GM19468 (cell line): ENCODE results near the gene PTGDR2.

Experiments used
- ATAC-seq: cut with Tn5 transposase; IDR thresholded peaks from one replicate; pipeline ENCODE4 v1.9.1; 2021; ENCODE audit warnings: mild to moderate bottlenecking, moderate library complexity, moderate number of reproducible peaks; ENCODE audit not compliant: unreplicated experiment; ENCODE audit errors: extremely low read depth

PTGDR2 gene

GRCh38 chr11:60875366-60876167 lies 19.8 kb upstream of the PTGDR2 start:
- ATAC-seq = no peak

- no peak for ATAC-seq
Observed at GRCh38 chr11:60874421-60875365, 18.9 kb upstream of the PTGDR2 start.

- ATAC-seq = no peak
Observed at GRCh38 chr11:60873533-60873932, 17.8 kb upstream of the PTGDR2 start.

DNA sequence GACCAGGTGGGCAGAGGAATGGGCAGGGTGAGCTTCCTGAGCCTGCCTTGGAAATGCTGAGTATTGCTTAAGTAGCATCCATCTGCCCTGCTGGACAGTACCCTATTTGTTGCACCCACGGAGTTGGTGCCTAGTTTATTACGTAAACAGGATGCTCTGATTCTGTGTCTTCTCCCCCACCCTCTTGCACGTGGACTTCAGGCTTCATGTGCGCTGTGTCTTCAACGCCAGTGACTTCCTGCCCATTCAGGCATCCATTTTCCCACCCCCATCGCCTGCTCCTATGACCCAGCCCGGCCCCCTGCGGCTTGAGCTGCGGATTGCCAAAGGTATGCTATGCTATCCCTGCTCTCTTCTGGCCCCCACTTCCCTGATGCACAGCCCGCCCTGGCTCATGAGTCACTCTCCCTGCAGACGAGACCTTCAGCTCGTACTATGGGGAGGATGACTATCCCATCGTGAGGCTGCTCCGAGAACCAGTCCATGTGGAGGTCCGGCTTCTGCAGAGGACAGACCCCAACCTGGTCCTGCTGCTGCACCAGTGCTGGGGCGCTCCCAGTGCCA lies 17.3 kb upstream of the PTGDR2 start:
- ATAC-seq = no peak

GRCh38 chr11:60872124-60872960 lies 16.6 kb upstream of the PTGDR2 start:
- no peak for ATAC-seq

- no peak for ATAC-seq
Observed at GRCh38 chr11:60871378-60872061, 15.8 kb upstream of the PTGDR2 start.

- ATAC-seq = no peak
Observed at GRCh38 chr11:60870733-60871377, 15.1 kb upstream of the PTGDR2 start.

DNA sequence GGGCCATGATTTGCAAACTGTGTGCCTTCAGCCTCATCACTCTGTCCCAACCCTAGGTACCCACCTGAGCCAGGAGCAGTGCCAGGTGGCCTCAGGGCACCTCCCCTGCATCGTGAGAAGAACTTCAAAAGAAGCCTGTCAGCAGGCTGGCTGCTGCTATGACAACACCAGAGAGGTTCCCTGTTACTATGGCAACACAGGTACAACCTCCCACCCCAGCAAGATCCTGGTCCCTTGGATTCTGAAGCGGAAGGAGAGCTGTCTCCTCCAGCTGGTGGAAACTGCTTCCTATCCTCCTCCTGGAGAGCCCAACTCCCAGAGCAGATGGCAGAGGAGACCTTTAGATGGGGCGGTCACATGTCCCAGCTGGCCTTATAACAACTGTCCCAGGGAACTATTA lies 14.5 kb upstream of the PTGDR2 start:
- ATAC-seq = no peak

- no peak for ATAC-seq
Observed at GRCh38 chr11:60869451-60869825, 13.7 kb upstream of the PTGDR2 start.

DNA sequence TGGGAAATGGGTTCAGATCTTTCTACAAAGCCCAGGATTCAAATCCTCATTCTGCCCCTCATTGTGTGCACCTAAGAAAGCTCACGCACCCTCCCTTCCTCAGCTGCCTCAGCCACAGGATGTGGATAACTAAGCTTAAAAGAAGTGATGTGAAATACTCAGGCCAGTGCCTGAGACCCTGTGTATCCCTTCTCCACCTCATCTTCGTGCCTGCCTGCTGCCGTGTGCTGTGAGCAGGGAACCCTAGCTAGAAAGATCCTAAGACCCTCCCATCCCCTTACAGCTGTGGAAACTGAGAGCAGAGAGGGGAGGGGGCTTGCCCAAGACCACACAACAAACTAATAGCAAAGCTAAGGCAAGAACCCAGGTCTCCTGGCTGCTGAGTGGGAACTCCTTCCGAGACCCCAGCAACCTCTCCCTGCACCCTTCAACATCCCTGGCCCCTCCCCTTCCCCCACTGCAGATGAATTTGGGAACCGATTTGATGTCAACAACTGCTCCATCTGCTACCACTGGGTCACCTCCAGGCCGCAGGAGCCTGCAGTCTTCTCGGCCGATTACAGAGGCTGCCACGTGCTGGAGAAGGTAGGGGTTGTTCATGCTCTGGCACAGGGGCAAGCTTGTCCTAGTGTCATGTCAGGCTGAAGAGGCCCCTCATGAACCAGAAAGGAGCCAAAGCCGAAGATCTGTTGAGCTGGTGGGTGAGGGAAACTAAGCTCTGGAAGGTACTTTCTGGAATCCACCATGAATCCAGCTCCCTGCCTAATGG lies 13.1 kb upstream of the PTGDR2 start:
- no peak for ATAC-seq

GRCh38 chr11:60867871-60868681 lies 12.3 kb upstream of the PTGDR2 start:
- no peak for ATAC-seq

DNA sequence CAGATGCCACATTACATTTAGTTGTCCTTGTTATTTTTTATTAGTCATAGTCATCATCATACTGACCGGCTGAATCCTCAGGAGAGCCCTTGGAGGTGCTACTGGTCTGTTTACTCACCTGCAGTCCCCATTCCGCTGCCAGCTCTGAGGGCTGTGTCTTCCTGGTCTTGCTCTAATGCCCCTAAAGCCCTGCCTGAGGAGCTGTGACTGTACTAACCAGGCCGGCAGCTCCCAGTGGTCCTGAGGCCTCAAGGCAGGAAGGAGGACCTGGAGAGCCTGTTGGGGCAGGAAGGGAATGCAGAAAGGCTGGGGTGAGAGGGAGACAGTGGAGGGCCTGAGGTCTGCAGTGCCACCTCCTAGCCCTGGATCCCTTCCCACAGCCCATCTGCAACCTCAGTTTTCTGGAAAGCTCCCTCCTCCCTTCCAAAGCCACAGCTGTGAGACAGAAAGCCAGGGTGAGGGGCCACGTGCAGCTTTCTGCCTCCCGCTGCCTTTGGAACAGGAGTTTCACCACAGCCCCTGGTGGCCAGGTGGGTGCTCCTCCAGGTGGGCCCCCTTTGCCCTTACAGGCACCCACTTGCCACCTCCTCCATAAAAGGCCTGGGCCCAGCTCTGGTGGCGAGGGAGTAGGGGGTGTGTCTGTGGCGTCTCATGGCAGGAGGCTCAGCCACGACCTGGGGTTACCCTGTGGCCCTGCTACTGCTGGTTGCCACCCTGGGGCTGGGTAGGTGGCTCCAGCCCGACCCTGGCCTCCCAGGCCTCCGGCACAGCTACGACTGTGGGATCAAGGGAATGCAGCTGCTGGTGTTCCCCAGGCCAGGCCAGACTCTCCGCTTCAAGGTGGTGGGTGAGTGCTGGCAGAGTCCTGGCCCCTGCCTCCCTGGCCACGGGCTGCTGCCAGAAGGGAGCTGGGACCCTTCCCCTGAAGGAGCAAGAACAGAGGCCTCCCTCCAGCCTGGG lies 11.4 kb upstream of the PTGDR2 start, which contains the start of gene ZP1:
Gene ZP1 (plus strand): TSS at position 632 of the 960 bp plus-strand sequence. CDS start 20 bp downstream, at position 652.
- no peak for ATAC-seq

DNA sequence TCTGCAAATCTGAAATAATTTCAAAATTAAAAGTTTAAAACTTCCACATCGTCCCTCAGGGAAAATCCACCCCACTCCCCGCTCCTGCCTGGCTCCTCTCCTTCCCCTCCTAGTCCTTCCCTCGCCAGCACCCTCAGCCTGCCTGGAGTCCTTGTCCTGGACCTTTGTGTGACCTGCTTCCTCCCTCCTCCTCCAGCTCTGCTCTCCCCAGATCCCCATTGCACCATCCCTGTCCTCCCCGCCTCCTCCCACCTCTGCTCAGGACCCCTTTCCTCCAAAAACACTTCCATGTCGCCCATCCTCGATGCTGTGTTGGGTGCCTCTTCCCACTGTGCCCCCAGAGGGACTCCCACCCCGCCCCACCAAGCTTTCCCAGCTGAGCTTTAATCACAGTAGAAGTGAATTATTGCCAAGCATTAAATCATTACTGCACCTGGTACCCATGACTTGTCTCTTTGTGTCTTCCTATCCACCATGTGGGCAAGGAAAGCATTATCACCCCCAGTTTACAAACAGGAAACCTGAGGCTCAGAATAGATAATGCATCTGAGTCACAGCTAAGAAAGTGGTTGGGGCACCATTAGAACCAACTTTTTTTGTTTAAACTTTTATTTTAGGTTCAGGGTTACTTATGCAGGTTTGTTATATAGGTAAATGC lies 9.2 kb upstream of the PTGDR2 start:
- no peak for ATAC-seq

GRCh38 chr11:60863550-60864521 lies 8.1 kb upstream of the PTGDR2 start:
- ATAC-seq = no peak

DNA sequence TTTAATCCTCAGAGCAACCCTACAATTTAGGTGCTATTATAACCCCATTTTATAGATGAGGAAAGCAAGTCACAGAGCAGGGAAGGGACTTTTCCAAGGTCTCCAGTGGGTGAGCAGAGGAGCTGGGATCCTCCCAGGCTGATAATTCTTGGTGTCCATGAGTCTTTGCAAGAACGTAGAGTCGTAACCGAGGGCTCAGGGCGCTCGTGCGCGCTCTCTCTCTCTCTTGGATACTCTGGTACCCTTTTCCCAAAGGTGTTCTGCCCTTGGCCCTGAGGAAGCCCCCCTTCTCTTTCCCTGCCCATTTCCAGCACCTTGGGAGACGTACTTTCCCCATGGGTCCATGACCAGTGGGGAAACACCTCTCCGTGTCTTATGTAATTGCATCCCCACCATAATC lies 6.4 kb upstream of the PTGDR2 start:
- no peak for ATAC-seq
